SK-N-SH treated with all-trans-retinoic acid at 6 μM for 48 hours (cell line): ENCODE data around the gene HIP1.

Source experiments
- ARNTL ChIP-seq: fragments of 450-650 bp; formaldehyde crosslinking; IDR thresholded peaks from 2 replicates; pipeline ENCODE4 v1.5.0; 2020; ENCODE audit warnings: low read depth, mild to moderate bottlenecking, moderate library complexity, borderline replicate concordance
- RARB ChIP-seq: fragments of 250-450 bp; sonication (Bioruptor Pico); IDR thresholded peaks from 2 replicates; pipeline ENCODE4 v1.8.0; 2021; ENCODE audit warnings: mild to moderate bottlenecking, moderate library complexity
- SNAI2 ChIP-seq: fragments of 250-450 bp; sonication (Bioruptor Pico); IDR thresholded peaks from 2 replicates; pipeline ENCODE4 v1.5.0; 2020; ENCODE audit warnings: mild to moderate bottlenecking, moderate library complexity
- TOX ChIP-seq: fragments of 250-450 bp; sonication (Bioruptor Pico); IDR thresholded peaks from 2 replicates; pipeline ENCODE4 v1.8.0; 2021; ENCODE audit warnings: mild to moderate bottlenecking, moderate library complexity, borderline replicate concordance
- ZFP3 ChIP-seq: fragments of 250-450 bp; sonication (Bioruptor Pico); IDR thresholded peaks from 2 replicates; pipeline ENCODE4 v1.5.0; 2020; ENCODE audit warnings: mild to moderate bottlenecking, moderate library complexity
- ZFP30 ChIP-seq: fragments of 450-650 bp; formaldehyde crosslinking; IDR thresholded peaks from 2 replicates; pipeline ENCODE4 v1.5.0; 2022; ENCODE audit warnings: mild to moderate bottlenecking, moderate library complexity
- ZNF565 ChIP-seq: fragments of 450-650 bp; formaldehyde crosslinking; conservative IDR thresholded peaks from 2 replicates; pipeline ENCODE4 v1.5.0; 2020; ENCODE audit warnings: low read depth, mild to moderate bottlenecking, moderate library complexity
- TF ChIP-seq, protein P1 (sequence below): fragments of 250-450 bp; sonication (Bioruptor Pico); IDR thresholded peaks from 2 replicates; pipeline ENCODE4 v1.8.0; 2020; ENCODE audit warnings: mild to moderate bottlenecking, moderate library complexity, borderline replicate concordance
- TF ChIP-seq, protein P2 (sequence below): fragments of 250-450 bp; sonication (Bioruptor Pico); IDR thresholded peaks from 2 replicates; pipeline ENCODE4 v1.8.0; 2021; ENCODE audit warnings: low read depth, mild to moderate bottlenecking, moderate library complexity, borderline replicate concordance

- TF ChIP-seq ARNTL (CRISPR knock-in tag) (no peak), SNAI2 (CRISPR knock-in tag) (no peak), ZNF565 (no peak), ZFP30 (no peak), ZFP3 (CRISPR knock-in tag) (no peak), TOX (no peak), RARB (no peak)
- TF ChIP-seq, protein P1, sequence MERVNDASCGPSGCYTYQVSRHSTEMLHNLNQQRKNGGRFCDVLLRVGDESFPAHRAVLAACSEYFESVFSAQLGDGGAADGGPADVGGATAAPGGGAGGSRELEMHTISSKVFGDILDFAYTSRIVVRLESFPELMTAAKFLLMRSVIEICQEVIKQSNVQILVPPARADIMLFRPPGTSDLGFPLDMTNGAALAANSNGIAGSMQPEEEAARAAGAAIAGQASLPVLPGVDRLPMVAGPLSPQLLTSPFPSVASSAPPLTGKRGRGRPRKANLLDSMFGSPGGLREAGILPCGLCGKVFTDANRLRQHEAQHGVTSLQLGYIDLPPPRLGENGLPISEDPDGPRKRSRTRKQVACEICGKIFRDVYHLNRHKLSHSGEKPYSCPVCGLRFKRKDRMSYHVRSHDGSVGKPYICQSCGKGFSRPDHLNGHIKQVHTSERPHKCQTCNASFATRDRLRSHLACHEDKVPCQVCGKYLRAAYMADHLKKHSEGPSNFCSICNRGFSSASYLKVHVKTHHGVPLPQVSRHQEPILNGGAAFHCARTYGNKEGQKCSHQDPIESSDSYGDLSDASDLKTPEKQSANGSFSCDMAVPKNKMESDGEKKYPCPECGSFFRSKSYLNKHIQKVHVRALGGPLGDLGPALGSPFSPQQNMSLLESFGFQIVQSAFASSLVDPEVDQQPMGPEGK (CRISPR knock-in tag): no peak
- TF ChIP-seq, protein P2, sequence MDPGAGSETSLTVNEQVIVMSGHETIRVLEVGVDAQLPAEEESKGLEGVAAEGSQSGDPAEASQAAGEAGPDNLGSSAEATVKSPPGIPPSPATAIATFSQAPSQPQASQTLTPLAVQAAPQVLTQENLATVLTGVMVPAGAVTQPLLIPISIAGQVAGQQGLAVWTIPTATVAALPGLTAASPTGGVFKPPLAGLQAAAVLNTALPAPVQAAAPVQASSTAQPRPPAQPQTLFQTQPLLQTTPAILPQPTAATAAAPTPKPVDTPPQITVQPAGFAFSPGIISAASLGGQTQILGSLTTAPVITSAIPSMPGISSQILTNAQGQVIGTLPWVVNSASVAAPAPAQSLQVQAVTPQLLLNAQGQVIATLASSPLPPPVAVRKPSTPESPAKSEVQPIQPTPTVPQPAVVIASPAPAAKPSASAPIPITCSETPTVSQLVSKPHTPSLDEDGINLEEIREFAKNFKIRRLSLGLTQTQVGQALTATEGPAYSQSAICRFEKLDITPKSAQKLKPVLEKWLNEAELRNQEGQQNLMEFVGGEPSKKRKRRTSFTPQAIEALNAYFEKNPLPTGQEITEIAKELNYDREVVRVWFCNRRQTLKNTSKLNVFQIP: no peak
Observed at GRCh38 chr7:75537731-75538130, 201.0 kb downstream of the HIP1 start.
